HEK293 (cell line): ENCODE data around the gene ITGA11.

Experiments used
- RBAK ChIP-seq: fragments of 450-650 bp; formaldehyde crosslinking; IDR thresholded peaks from 2 replicates; pipeline ENCODE4 v1.5.1; 2016; ENCODE audit warnings: missing biosample characterization, missing genetic modification characterization
- REST ChIP-seq: fragments of 450-650 bp; formaldehyde crosslinking; IDR thresholded peaks from 2 replicates; pipeline ENCODE4 v1.5.1; 2016; ENCODE audit warnings: missing biosample characterization, missing genetic modification characterization
- ZNF148 ChIP-seq: fragments of 450-650 bp; formaldehyde crosslinking; IDR thresholded peaks from 2 replicates; pipeline ENCODE4 v1.5.0; 2017; ENCODE audit warnings: missing biosample characterization, missing genetic modification characterization, borderline replicate concordance
- ZNF23 ChIP-seq: fragments of 450-650 bp; formaldehyde crosslinking; IDR thresholded peaks from 2 replicates; pipeline ENCODE4 v1.5.1; 2016; ENCODE audit warnings: missing biosample characterization, missing genetic modification characterization, borderline replicate concordance
- ZNF24 ChIP-seq: fragments of 450-650 bp; formaldehyde crosslinking; IDR thresholded peaks from 2 replicates; pipeline ENCODE4 v1.5.1; 2016; ENCODE audit warnings: missing biosample characterization, missing genetic modification characterization
- ZNF354C ChIP-seq: fragments of 450-650 bp; formaldehyde crosslinking; IDR thresholded peaks from 2 replicates; pipeline ENCODE4 v1.5.1; 2016; ENCODE audit warnings: missing biosample characterization, missing genetic modification characterization, low read depth, borderline replicate concordance
- ZNF670 ChIP-seq: fragments of 450-650 bp; formaldehyde crosslinking; IDR thresholded peaks from 2 replicates; pipeline ENCODE4 v1.5.1; 2016; ENCODE audit warnings: missing biosample characterization, missing genetic modification characterization, low read depth
- TF ChIP-seq, protein P1 (sequence below): fragments of 450-650 bp; formaldehyde crosslinking; IDR thresholded peaks from 2 replicates; pipeline ENCODE4 v1.5.1; 2016; ENCODE audit warnings: missing biosample characterization, missing genetic modification characterization

- no peak for TF ChIP-seq RBAK (tag by site-specific recombination)
- TF ChIP-seq ZNF24: no peak
- no peak for TF ChIP-seq REST (tag by site-specific recombination)
- TF ChIP-seq, protein P1, sequence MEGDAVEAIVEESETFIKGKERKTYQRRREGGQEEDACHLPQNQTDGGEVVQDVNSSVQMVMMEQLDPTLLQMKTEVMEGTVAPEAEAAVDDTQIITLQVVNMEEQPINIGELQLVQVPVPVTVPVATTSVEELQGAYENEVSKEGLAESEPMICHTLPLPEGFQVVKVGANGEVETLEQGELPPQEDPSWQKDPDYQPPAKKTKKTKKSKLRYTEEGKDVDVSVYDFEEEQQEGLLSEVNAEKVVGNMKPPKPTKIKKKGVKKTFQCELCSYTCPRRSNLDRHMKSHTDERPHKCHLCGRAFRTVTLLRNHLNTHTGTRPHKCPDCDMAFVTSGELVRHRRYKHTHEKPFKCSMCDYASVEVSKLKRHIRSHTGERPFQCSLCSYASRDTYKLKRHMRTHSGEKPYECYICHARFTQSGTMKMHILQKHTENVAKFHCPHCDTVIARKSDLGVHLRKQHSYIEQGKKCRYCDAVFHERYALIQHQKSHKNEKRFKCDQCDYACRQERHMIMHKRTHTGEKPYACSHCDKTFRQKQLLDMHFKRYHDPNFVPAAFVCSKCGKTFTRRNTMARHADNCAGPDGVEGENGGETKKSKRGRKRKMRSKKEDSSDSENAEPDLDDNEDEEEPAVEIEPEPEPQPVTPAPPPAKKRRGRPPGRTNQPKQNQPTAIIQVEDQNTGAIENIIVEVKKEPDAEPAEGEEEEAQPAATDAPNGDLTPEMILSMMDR (tag by site-specific recombination): no peak
- no peak for TF ChIP-seq ZNF354C
- TF ChIP-seq ZNF670: no peak
- no peak for TF ChIP-seq ZNF23 (tag by site-specific recombination)
- TF ChIP-seq ZNF148 (tag by site-specific recombination): no peak
Observed at GRCh38 chr15:68303134-68303533, 128.8 kb downstream of the ITGA11 start.
